Fibroblast of lung (primary cell): ENCODE results near the gene OR52B6. TPM values are rescaled to one million over a fixed set of nuclear protein-coding genes. Genes with fewer than 3 reads are reported as not detected.

ENCODE experiments used
- DNase-seq, 2 donors: peaks; one replicate each; pipeline versions ENCODE4 v3.0.0 to v3.0.0-alpha.2; 2010; ENCODE audit warnings: low read depth in 2 of 2
- H2AFZ ChIP-seq: 2 replicates; pipeline ENCODE4 v1.5.1; 2012; ENCODE audit warnings: low read length, control low read depth, inconsistent platforms
- H3K27ac ChIP-seq: 2 replicates; pipeline ENCODE4 v1.5.1; 2011; ENCODE audit warnings: low read length, control low read depth; ENCODE audit not compliant: insufficient read depth
- H3K27me3 ChIP-seq: 2 replicates; pipeline ENCODE4 v1.5.1; 2011; ENCODE audit warnings: mild to moderate bottlenecking, low read length; ENCODE audit not compliant: control insufficient read depth, insufficient read depth
- H3K36me3 ChIP-seq: 2 replicates; pipeline ENCODE4 v1.5.1; 2011; ENCODE audit warnings: low read length; ENCODE audit not compliant: control insufficient read depth, insufficient read depth
- H3K4me1 ChIP-seq: 2 replicates; pipeline ENCODE4 v1.5.1; 2011; ENCODE audit warnings: low read length; ENCODE audit not compliant: control insufficient read depth, insufficient read depth; ENCODE audit errors: extremely low read depth
- H3K4me2 ChIP-seq: 2 replicates; pipeline ENCODE4 v1.5.1; 2011; ENCODE audit warnings: low read length, control low read depth; ENCODE audit not compliant: insufficient read depth; ENCODE audit errors: extremely low read depth
- H3K4me3 ChIP-seq, 4 experiments: fragments of 200-600 bp in 1 of 4; sonication (generic) in 1 of 4; replicated peaks in 1 of 4; 2 replicates each; pipeline ENCODE4 v1.5.1; 2011 to 2016; ENCODE audit warnings: low read length in 4 of 4, low read depth in 3 of 4, mild to moderate bottlenecking in 3 of 4, control low read depth in 2 of 4, inconsistent platforms in 1 of 4, mixed read lengths in 1 of 4; ENCODE audit not compliant: insufficient read depth in 1 of 4; ENCODE audit errors: control extremely low read depth in 1 of 4
- H3K79me2 ChIP-seq: 2 replicates; pipeline ENCODE4 v1.5.1; 2012; ENCODE audit warnings: mild to moderate bottlenecking, low read length, inconsistent platforms; ENCODE audit not compliant: control insufficient read depth, insufficient read depth
- H3K9ac ChIP-seq: 2 replicates; pipeline ENCODE4 v1.5.1; 2011; ENCODE audit warnings: mild to moderate bottlenecking, low read length, control low read depth; ENCODE audit not compliant: insufficient read depth
- H3K9me3 ChIP-seq: 2 replicates; pipeline ENCODE4 v1.5.1; 2012; ENCODE audit warnings: low read depth, low read length; ENCODE audit not compliant: control insufficient read depth, insufficient read depth
- H4K20me1 ChIP-seq: 2 replicates; pipeline ENCODE4 v1.5.1; 2011; ENCODE audit warnings: low read length; ENCODE audit not compliant: control insufficient read depth, insufficient read depth; ENCODE audit errors: extremely low read depth
- CTCF ChIP-seq, 2 donors: IDR thresholded peaks in 1 of 2; conservative IDR thresholded peaks in 1 of 2; 1 replicate in 1 of 2; 2 replicates in 1 of 2; pipeline ENCODE4 v1.5.1; 2011 to 2012; ENCODE audit warnings: low read length in 2 of 2, control low read depth in 1 of 2, inconsistent platforms in 1 of 2, low read depth in 1 of 2, mild to moderate bottlenecking in 1 of 2
- EZH2 ChIP-seq: IDR thresholded peaks from 2 replicates; pipeline ENCODE4 v1.5.1; 2012; ENCODE audit warnings: low read length, control low read depth, mild to moderate bottlenecking; ENCODE audit errors: missing control alignments
- polyA plus RNA-seq, 2 donors: library from polyadenylated mRNA; depleted of rRNA in 1 of 2; stranded (reverse) in 1 of 2; unstranded in 1 of 2; fragments of >200 nt; gene quantifications; 2 replicates each; pipeline ENCODE4 v1.2.1, GENCODE V29; 2011 to 2012; ENCODE audit warnings: missing spikeins in 1 of 2
- total RNA-seq: library from RNA; depleted of rRNA; stranded (reverse); fragments of >200 nt; gene quantifications from 2 replicates; pipeline ENCODE4 v1.2.1, GENCODE V29; 2014

The OR52B6 gene
- total and polyA plus RNA-seq, 2 donors (not counting 1 experiment from before 2014, with no cell fraction given), result not detected

GRCh38 chr11:5564259-5565019, 16.2 kb upstream of the OR52B6 start:
- DNase-seq, result peak in 1 of 2 donors; percentile 53
- H3K79me2 ChIP-seq, result no peaks in the 10 kb centered on the region
- H2AFZ ChIP-seq, result no peak overlapping the region
- TF ChIP-seq CTCF (conservative IDR thresholded peaks at IDR 0.05 in 1 of 2, IDR thresholded peaks at IDR 0.05 in 1 of 2; ENCODE audit: low read depth in 1 of 2, low read length in 2 of 2), result no peak
- TF ChIP-seq EZH2, result no peak
- no peaks in the 10 kb centered on the region for H3K36me3 ChIP-seq
- H3K9ac ChIP-seq, result no peak overlapping the region
- H3K27me3 ChIP-seq, result no peaks in the 10 kb centered on the region
- no peak overlapping the region for H3K4me3 ChIP-seq
- no peaks in the 10 kb centered on the region for H4K20me1 ChIP-seq
- H3K4me1 ChIP-seq, result no peaks in the 10 kb centered on the region
- no peak overlapping the region for H3K27ac ChIP-seq
- H3K4me2 ChIP-seq, result no peak overlapping the region
- H3K9me3 ChIP-seq, result no peaks in the 10 kb centered on the region

GRCh38 chr11:5574654-5575053, 6.0 kb upstream of the OR52B6 start:
- DNase-seq, result no peak
- H3K4me1 ChIP-seq, result no peaks in the 10 kb centered on the region
- H3K36me3 ChIP-seq, result no peaks in the 10 kb centered on the region
- TF ChIP-seq CTCF (conservative IDR thresholded peaks at IDR 0.05 in 1 of 2, IDR thresholded peaks at IDR 0.05 in 1 of 2; ENCODE audit: low read depth in 1 of 2, low read length in 2 of 2), result no peak
- no peak for TF ChIP-seq EZH2
- no peaks in the 10 kb centered on the region for H4K20me1 ChIP-seq
- H3K27ac ChIP-seq, result no peak overlapping the region
- H3K4me2 ChIP-seq, result no peak overlapping the region
- no peak overlapping the region for H3K4me3 ChIP-seq
- H3K9me3 ChIP-seq, result no peaks in the 10 kb centered on the region
- H3K79me2 ChIP-seq, result no peaks in the 10 kb centered on the region
- H3K27me3 ChIP-seq, result no peaks in the 10 kb centered on the region
- H3K9ac ChIP-seq, result no peak overlapping the region
- no peak overlapping the region for H2AFZ ChIP-seq

- Histone ChIP-seq H4K20me1 (no peaks in the 10 kb centered on the region), H3K36me3 (no peaks in the 10 kb centered on the region), H3K9ac (no peak overlapping the region), H3K9me3 (no peaks in the 10 kb centered on the region), H3K27ac (no peak overlapping the region), H3K4me3 (no peak overlapping the region), H3K4me2 (no peak overlapping the region), H3K27me3 (no peaks in the 10 kb centered on the region), H3K79me2 (no peaks in the 10 kb centered on the region), H3K4me1 (no peaks in the 10 kb centered on the region), H2AFZ (no peak overlapping the region)
- no peak for TF ChIP-seq CTCF (conservative IDR thresholded peaks at IDR 0.05 in 1 of 2, IDR thresholded peaks at IDR 0.05 in 1 of 2; ENCODE audit: low read depth in 1 of 2, low read length in 2 of 2)
- no peak for TF ChIP-seq EZH2
- no peak for DNase-seq
Measured at GRCh38 chr11:5575152-5575551, 5.5 kb upstream of the OR52B6 start.
